Measurements from ENCODE around the gene CER1.

GRCh38 chr9:14704281-14704680 is 18.3 kb downstream of the CER1 start:
- TF ChIP-seq RAD21 (CRISPR knock-in tag; conservative IDR thresholded peaks at IDR 0.05 in 1 of 2, IDR thresholded peaks at IDR 0.05 in 1 of 2) = no peak
- TF ChIP-seq CTCF (IDR thresholded peaks at IDR 0.05 in 2 of 3, conservative IDR thresholded peaks at IDR 0.05 in 1 of 3; ENCODE audit: insufficient read depth in 2 of 3, low read depth in 1 of 3, low read length in 3 of 3) = no peak
- no peak for TF ChIP-seq JUND (IDR thresholded peaks at IDR 0.05; ENCODE audit: borderline replicate concordance, low read depth, low read length)
- TF ChIP-seq JUND (tag; IDR thresholded peaks at IDR 0.05; ENCODE audit: borderline replicate concordance, low read depth, low read length) = no peak
- no peak for TF ChIP-seq EGR1 (conservative IDR thresholded peaks at IDR 0.05)
- TF ChIP-seq HDAC6 (IDR thresholded peaks at IDR 0.05; ENCODE audit: low read depth, low read length) = no peak
- no peak for TF ChIP-seq POLR2A (conservative IDR thresholded peaks at IDR 0.05)

Measured in K562 (cell line).